ENCODE measurements around the gene CYP3A5. TPM values are rescaled to one million over a fixed set of nuclear protein-coding genes. Genes with fewer than 3 reads are reported as not detected.

The CYP3A5 gene
- total and polyA plus RNA-seq, 2 of the 8 experiments (the other 6 are each of a cell fraction or from before 2014, with no cell fraction given), result 0.06 TPM; not detected in 1

GRCh38 chr7:99707096-99707495 lies 27.3 kb upstream of the CYP3A5 start (continued):
- TF ChIP-seq E2F6 (IDR thresholded peaks at IDR 0.05) (no peak), NRF1 (IDR thresholded peaks at IDR 0.05; ENCODE audit: low read depth, low read length) (no peak), JUND (IDR thresholded peaks at IDR 0.05; ENCODE audit: low read length) (no peak), SP2 (IDR thresholded peaks at IDR 0.05; ENCODE audit: low read length) (no peak), KDM4A (IDR thresholded peaks at IDR 0.05; ENCODE audit: low read depth, low read length, severe bottlenecking) (no peak), SP4 (IDR thresholded peaks at IDR 0.05; ENCODE audit: low read length) (no peak)

All from H1 (cell line).